Activated CD4-positive, alpha-beta T cell treated with anti-CD3 and anti-CD28 coated beads, Interleukin-2, amount 10 ng/mL, durations not matched to agents 7 days and 5 days (primary cell): Measurements from ENCODE around the gene PIK3R3. TPM values are rescaled to one million over a fixed set of nuclear protein-coding genes. Genes with fewer than 3 reads are reported as not detected.

ENCODE experiments used
- CTCF ChIA-PET: fragments of 350-600 bp; sonication (Branson Sonifier 250); formaldehyde crosslinking; loops from one replicate; lab custom pipeline; 2021; ENCODE audit warnings: antibody characterized with exemption; lab: Charles Lee
- POLR2A ChIA-PET: fragments of 350-600 bp; sonication (Branson Sonifier 250); formaldehyde crosslinking; loops from one replicate; lab custom pipeline; 2021; ENCODE audit warnings: antibody characterized with exemption; lab: Charles Lee
- DNase-seq: peaks from one replicate; pipeline ENCODE4 v3.0.0-alpha.2; 2020
- H3K27ac Mint-ChIP-seq: one replicate; pipeline ENCODE4 v1.8.0; 2021; ENCODE audit warnings: mild to moderate bottlenecking, moderate library complexity, mixed read lengths
- H3K27me3 Mint-ChIP-seq: one replicate; pipeline ENCODE4 v1.8.0; 2021; ENCODE audit warnings: mixed read lengths
- H3K36me3 Mint-ChIP-seq: one replicate; pipeline ENCODE4 v1.8.0; 2021; ENCODE audit warnings: low read depth, mixed read lengths
- H3K4me1 Mint-ChIP-seq: one replicate; pipeline ENCODE4 v1.8.0; 2021; ENCODE audit warnings: mixed read lengths
- H3K4me3 Mint-ChIP-seq: one replicate; pipeline ENCODE4 v1.8.0; 2021; ENCODE audit warnings: mild to moderate bottlenecking, moderate library complexity, mixed read lengths
- H3K9me3 Mint-ChIP-seq: one replicate; pipeline ENCODE4 v1.8.0; 2021; ENCODE audit warnings: mixed read lengths
- total RNA-seq, 2 experiments: library from RNA; stranded (reverse); gene quantifications; one replicate each; pipeline ENCODE4 v1.2.3, GENCODE V29; 2021

Gene PIK3R3
- total RNA-seq, result 1 to 10 TPM; 3.5 to 3.9 TPM

DNA sequence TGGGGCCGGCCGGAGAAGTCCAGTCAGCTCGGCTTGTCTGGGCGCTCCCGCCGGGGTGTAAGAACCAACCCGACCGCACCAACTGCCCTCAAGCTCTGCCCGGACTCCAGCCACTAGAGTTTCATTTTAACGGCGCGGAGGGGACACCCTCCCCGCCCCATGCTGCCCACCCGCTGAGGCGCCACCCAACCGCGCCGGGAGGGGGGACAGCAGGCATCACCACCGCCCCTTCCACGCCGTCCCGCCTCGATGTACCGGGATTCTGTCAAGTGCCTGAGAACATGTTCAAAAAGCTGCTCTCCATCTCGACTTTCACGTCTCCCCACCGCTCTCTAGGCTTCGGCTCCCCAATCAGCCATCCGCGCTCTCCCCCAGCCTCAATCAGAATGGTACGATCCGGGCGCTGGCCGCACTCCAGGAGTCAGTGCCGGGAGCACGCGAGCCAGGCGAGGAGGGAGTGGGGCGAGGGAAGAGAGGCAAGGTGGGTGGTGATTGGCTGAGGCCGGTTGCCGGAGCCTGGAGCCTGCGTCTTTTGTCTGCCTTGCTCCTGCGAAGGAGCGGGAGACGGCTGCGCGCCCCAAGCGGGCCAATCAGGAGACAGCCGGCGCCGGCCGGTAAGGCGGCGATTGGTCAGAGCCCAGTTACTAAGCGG is at the start of gene PIK3R3:
TSS of gene PIK3R3 (minus strand) at position 101 of the 652 bp plus-strand sequence. CDS start 677 bp downstream, outside the sequence.
- Mint-ChIP-seq H3K4me3 (peak within 1 kb of the TSS; percentile 87), H3K4me1 (peaks cover 25% of the 10 kb centered on the region), H3K27me3 (peaks cover 67% of the 10 kb centered on the region), H3K36me3 (peaks cover 2% of the 10 kb centered on the region), H3K9me3 (no peaks in the 10 kb centered on the region), H3K27ac (peak within 1 kb of the TSS; percentile 96)
- ChIA-PET CTCF (interaction anchor here (0.5 to 0.8 kb wide), 2 partner anchors 15 to 36 kb away, joined by 3 to 4 read pairs; no protein-coding TSS in a partner anchor), POLR2A (interaction anchor here (0.5 kb wide), 1 partner anchor 359 kb away, joined by 6 read pairs; no protein-coding TSS in a partner anchor)
- DNase-seq, result peak; percentile 93

- H3K9me3 Mint-ChIP-seq, result no peaks in the 10 kb centered on the region
- peaks cover 14% of the 10 kb centered on the region for H3K4me1 Mint-ChIP-seq
- POLR2A ChIA-PET, result interaction anchor here (0.6 kb wide), 1 partner anchor 147 kb away, joined by 5 read pairs; no protein-coding TSS in a partner anchor
Observed at GRCh38 chr1:46181343-46182260, 49.2 kb upstream of the PIK3R3 start.

GRCh38 chr1:46180082-46180616 is 47.7 kb upstream of the PIK3R3 start:
- Mint-ChIP-seq H3K9me3 (no peaks in the 10 kb centered on the region), H3K36me3 (no peaks in the 10 kb centered on the region), H3K27me3 (peaks cover 5% of the 10 kb centered on the region), H3K4me1 (peaks cover 13% of the 10 kb centered on the region), H3K4me3 (no peak overlapping the region), H3K27ac (no peak overlapping the region)
- ChIA-PET POLR2A (no interaction called here), CTCF (interaction anchor here (1.6 kb wide), 1 partner anchor 39 kb away, joined by 4 read pairs; no protein-coding TSS in a partner anchor)
- DNase-seq, result peak; percentile 23

More at GRCh38 chr1:46181343-46182260, 49.2 kb upstream of the PIK3R3 start:
- Mint-ChIP-seq H3K27me3 (peaks cover 5% of the 10 kb centered on the region), H3K36me3 (no peaks in the 10 kb centered on the region), H3K4me3 (no peak overlapping the region), H3K27ac (peak overlapping the region; percentile 28)
- DNase-seq, result no peak
- CTCF ChIA-PET, result interaction anchor here (0.6 to 1.3 kb wide), 4 partner anchors 14 to 1254 kb away, joined by 3 to 5 read pairs (median 3); no protein-coding TSS in a partner anchor

DNA sequence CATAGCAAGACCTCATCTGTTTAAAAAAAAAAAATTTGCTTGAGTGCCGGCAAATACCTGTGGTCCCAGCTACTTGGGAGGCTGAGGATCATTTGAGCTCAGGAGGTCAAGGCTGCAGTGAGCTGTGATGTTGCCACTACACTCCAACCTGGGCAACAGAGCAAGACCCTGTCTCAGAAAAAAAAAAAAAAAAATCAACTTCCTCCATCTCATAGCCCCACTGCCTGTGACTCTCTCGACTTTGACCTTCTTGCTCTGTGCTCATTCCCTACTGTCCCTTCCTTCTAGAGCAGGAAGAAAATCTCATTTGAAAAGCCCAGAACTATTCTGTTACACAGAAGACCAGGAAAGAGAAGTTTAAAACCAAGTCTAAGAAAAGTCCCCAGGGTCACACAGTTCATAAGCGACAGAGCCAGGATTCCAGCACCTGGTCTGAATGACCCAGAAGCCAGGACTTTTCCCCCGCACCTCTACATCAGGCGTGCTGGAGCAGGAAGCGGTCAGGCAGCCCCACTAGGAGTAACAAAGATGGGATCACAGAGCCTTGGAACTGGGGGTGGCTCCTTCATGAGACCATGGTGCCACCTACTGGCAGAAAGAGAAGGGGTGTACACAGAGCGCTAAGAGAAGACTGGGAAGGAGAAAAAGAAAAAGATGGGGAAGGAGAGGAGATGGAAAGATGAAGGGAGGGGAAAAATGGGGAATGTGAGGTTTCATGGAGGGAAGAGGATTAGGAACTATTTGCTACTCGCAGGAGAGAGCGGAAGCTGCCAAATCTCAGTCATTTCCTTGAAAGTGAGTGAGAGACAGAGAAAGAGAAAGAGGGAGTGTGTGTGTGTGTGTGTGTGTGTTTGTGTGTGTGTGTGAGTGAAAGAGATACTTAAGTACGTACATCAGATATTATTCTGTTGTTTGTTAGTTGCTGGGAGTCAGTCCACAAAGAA is 47.0 kb upstream of the PIK3R3 start:
- no peak overlapping the region for H3K27ac Mint-ChIP-seq
- peaks cover 5% of the 10 kb centered on the region for H3K27me3 Mint-ChIP-seq
- ChIA-PET CTCF (interaction anchor here (0.6 to 1.6 kb wide), 4 partner anchors 20 to 142 kb away, joined by 3 to 4 read pairs (median 4); no protein-coding TSS in a partner anchor), POLR2A (no interaction called here)
- H3K36me3 Mint-ChIP-seq, result no peaks in the 10 kb centered on the region
- peaks cover 7% of the 10 kb centered on the region for H3K4me1 Mint-ChIP-seq
- H3K4me3 Mint-ChIP-seq, result no peak overlapping the region
- peak; percentile 71 for DNase-seq
- no peaks in the 10 kb centered on the region for H3K9me3 Mint-ChIP-seq

DNA sequence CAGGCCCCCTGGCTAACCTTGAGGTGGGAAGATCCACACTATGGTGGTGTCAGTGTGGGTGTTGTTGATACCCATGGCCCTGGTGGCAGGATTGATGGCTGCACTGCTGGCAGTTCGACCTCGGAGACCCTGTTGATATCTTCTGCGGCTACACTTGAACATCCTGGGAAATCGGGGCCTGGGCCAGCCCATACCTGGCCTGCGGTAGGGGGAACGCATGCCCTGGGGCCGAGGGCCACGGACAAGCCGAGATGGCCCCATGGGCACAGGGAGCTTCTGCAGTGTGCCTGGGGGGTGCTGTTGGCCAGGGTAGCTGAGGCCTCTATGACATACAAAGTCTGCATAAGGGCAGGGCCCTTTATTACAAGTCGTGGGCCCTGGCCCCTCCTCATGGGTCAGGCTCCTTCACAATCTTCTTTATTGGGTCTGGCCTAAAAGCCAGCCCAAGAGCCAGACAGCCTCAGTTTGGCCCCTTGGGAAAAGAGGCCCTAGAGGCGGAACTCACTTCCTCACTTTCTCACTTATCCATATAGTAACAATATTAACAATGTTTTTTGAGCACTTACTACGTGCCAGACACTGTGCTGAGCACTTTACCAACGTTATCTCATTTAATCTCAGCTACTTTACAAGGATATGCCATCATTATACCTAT is 43.9 kb upstream of the PIK3R3 start, which contains the start of gene P3R3URF:
TSS of gene P3R3URF (minus strand) at position 278 of the 655 bp plus-strand sequence. CDS start at position 261, 17 bp downstream.
- Mint-ChIP-seq H3K4me1 (no peaks in the 10 kb centered on the region), H3K27me3 (peaks cover 2% of the 10 kb centered on the region), H3K36me3 (no peaks in the 10 kb centered on the region), H3K27ac (no peak within 1 kb of the TSS), H3K4me3 (no peak within 1 kb of the TSS), H3K9me3 (no peaks in the 10 kb centered on the region)
- DNase-seq, result no peak
- ChIA-PET CTCF (interaction anchor here (1.1 to 1.4 kb wide), 3 partner anchors 10 to 140 kb away, joined by 3 read pairs; no protein-coding TSS in a partner anchor), POLR2A (no interaction called here)

DNA sequence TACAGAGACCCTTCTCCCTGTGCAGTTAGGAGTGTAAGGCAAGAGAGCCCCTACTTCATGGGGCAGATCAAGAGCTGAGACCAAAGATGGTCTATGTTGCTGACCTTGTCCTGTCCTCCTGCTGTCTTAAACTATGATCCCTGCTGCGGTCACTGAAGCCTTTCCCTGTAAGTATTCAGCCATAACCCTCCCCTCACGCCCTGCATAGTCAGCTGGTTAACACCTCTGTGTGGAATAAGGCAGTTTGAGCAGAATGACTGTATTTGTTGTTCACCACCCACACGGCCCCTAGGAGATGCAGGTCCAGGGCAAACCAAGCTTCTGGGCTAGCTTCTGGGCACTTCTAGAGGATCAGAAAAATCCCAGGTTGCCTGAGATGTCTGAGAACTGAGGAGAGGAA is 42.8 kb upstream of the PIK3R3 start:
- Mint-ChIP-seq H3K27me3 (peaks cover 5% of the 10 kb centered on the region), H3K27ac (no peak overlapping the region), H3K4me3 (no peak overlapping the region), H3K9me3 (no peaks in the 10 kb centered on the region), H3K36me3 (no peaks in the 10 kb centered on the region), H3K4me1 (no peaks in the 10 kb centered on the region)
- no peak for DNase-seq
- ChIA-PET POLR2A (no interaction called here), CTCF (interaction anchor here (1.1 to 1.4 kb wide), 3 partner anchors 8 to 139 kb away, joined by 3 to 4 read pairs (median 3); no protein-coding TSS in a partner anchor)

DNA sequence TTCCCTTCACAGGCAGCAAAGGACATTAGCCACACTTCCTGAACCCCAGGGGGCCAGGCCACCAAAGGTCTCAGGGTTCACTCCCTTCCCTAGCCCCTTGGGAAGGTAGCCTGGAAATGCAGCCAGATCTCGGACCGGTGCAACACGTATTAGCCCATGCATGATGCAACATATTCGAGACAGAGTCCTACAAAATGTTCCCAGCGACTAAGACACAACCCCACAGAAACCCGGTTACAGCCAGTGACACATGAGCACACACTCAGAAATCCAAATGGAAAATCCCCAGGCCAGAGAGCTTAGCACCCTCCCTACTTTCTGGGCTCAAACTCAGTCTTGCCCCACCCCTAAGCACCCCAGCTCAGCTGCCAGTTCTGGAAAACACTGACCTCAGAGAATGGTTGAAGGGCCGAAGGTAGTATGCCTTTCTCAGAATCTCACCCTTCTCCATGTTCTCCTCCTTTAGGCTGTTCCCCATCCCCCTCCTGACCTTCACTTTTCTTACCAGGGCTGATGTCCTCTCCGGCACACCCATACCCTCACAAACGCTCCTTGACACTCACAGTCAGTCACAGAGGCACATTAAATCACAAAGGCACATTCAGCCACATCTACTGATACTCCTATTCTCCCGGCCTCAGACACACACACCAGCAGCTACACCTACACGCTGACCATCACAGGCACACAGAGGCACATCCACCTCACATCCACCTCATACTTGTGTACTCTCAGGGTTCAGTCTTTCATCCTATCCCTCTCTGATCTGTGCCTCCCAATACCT is 42.2 kb upstream of the PIK3R3 start, which contains the start of gene TSPAN1:
TSS of gene TSPAN1 (plus strand) at position 640 of the 784 bp plus-strand sequence. CDS start 6,021 bp downstream, outside the sequence.
- Mint-ChIP-seq H3K4me3 (no peak within 1 kb of the TSS), H3K27ac (no peak within 1 kb of the TSS), H3K36me3 (no peaks in the 10 kb centered on the region), H3K9me3 (no peaks in the 10 kb centered on the region), H3K27me3 (peaks cover 8% of the 10 kb centered on the region), H3K4me1 (no peaks in the 10 kb centered on the region)
- POLR2A ChIA-PET, result no interaction called here
- DNase-seq, result no peak
- CTCF ChIA-PET, result interaction anchor here (1.1 kb wide), 1 partner anchor 90 kb away, joined by 4 read pairs; no protein-coding TSS in a partner anchor

DNA sequence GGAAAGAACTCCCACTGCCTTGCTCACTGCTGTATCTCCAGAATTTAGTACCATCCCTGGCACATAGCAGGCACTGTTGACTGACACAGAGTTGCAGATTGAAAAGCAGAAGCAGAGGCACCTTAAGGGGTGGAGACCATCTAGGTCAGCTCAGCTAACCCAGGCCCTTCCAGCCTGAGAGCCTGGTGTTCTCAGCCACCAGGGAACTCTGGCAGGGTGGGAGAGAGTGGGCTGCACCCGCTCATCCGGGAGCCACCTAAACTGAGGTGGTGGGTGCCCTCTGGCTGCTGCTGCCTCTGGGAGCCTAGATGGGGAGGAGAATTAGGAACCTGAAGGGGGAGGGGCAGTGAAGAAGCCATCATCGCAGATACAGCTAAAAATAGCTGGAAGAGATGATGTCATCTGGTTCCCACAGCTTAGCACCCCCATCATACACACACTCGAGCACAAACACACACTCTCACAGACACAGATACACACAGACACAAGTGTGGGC is 41.0 kb upstream of the PIK3R3 start:
- Mint-ChIP-seq H3K27ac (no peak overlapping the region), H3K9me3 (no peaks in the 10 kb centered on the region), H3K4me1 (no peaks in the 10 kb centered on the region), H3K36me3 (no peaks in the 10 kb centered on the region), H3K27me3 (peaks cover 12% of the 10 kb centered on the region), H3K4me3 (no peak overlapping the region)
- POLR2A ChIA-PET, result no interaction called here
- CTCF ChIA-PET, result interaction anchor here (2.0 kb wide), 1 partner anchor 11 kb away, joined by 5 read pairs; no protein-coding TSS in a partner anchor
- no peak for DNase-seq

GRCh38 chr1:46172321-46172720 is 39.9 kb upstream of the PIK3R3 start:
- DNase-seq, result no peak
- peaks cover 12% of the 10 kb centered on the region for H3K27me3 Mint-ChIP-seq
- H3K4me3 Mint-ChIP-seq, result no peak overlapping the region
- ChIA-PET POLR2A (no interaction called here), CTCF (interaction anchor here (0.9 to 2.0 kb wide), 2 partner anchors 12 to 51 kb away, joined by 3 to 5 read pairs; no protein-coding TSS in a partner anchor)
- H3K27ac Mint-ChIP-seq, result no peak overlapping the region
- H3K4me1 Mint-ChIP-seq, result peaks cover 7% of the 10 kb centered on the region
- no peaks in the 10 kb centered on the region for H3K9me3 Mint-ChIP-seq
- H3K36me3 Mint-ChIP-seq, result no peaks in the 10 kb centered on the region

DNA sequence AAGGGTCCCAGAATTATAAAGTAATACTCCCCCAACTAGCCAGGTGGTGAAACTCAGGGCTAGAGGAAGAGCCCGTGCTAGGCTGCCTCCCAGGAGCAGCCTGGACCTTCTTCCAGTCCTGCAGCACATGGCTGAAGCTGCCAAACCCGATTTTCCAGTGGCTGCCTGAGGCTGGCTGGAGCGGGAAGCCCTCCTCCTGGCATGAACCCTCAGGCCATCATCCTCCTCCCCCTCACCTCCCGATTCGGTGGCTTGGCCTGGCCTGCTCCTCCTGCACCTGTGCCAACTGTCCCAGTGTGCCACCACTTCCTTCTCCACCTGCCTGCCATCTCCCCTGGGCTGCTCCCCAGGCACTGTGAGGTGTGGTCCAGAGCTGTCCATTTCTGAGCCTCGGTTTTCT is 39.4 kb upstream of the PIK3R3 start:
- H3K9me3 Mint-ChIP-seq, result no peaks in the 10 kb centered on the region
- H3K4me3 Mint-ChIP-seq, result no peak overlapping the region
- no peak overlapping the region for H3K27ac Mint-ChIP-seq
- H3K27me3 Mint-ChIP-seq, result peaks cover 12% of the 10 kb centered on the region
- H3K36me3 Mint-ChIP-seq, result no peaks in the 10 kb centered on the region
- ChIA-PET POLR2A (no interaction called here), CTCF (interaction anchor here (0.9 to 2.0 kb wide), 2 partner anchors 12 to 52 kb away, joined by 3 to 5 read pairs; no protein-coding TSS in a partner anchor)
- peaks cover 12% of the 10 kb centered on the region for H3K4me1 Mint-ChIP-seq
- DNase-seq, result no peak
